Jurkat, Clone E6-1 (cell line): ENCODE data around the gene JAM3.
A peak's percentile ranks its signal among the peaks of the same experiment; 100 is the strongest.
"Not testable (repeated sequence)": the region's sequence is repeated elsewhere in the genome, so short reads cannot be mapped to it uniquely, and the experiment has no call there.

Experiments
- DNase-seq: peaks from one replicate; pipeline ENCODE4 v3.0.0-alpha.2; 2011; ENCODE audit warnings: low read depth, low spot score
- H3K4me3 ChIP-seq: 2 replicates; pipeline ENCODE4 v1.5.1; 2011; ENCODE audit warnings: mild to moderate bottlenecking, low read length, control low read depth, moderate library complexity

The JAM3 gene

DNA sequence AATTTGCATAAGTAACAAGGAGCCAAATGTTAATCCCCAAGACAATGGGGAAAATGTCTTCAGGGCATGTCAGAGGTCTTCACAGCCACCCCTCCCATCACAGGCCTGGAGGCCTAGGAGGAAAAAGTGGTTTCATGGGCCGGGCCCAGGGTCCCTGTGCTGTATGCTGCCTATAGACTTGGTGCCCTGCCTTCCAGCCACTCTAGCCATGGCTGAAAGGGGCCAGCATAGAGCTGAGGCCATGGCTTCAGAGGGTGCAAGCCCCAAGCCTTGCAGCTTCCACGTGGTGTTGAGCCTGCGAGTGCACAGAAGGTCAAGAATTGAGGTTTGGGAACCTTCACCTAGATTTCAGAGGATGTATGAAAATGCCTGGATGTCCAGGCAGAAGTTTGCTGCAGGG lies 12.4 kb downstream of the JAM3 start:
- not testable (repeated sequence) for DNase-seq, H3K4me3 ChIP-seq

DNA sequence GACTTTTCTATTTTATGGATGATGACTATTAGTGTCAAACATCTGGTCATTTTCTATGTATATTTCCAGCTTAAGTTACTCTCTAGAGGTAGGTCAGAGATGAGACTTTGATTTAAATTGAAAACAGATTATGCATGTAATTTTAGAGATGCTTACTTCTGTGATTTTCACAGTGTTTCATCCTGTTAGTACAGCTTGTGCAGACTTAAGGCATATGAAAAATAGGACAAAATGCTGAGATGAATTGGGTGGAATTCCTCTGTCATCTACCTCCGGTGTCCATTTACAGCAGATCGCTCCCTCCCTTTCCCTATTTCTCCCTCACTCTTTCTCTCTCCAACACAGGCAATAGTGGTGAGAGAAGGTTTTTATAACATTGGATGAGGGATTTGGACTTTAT lies 14.1 kb downstream of the JAM3 start:
- no peak for DNase-seq
- no peak overlapping the region for H3K4me3 ChIP-seq

DNA sequence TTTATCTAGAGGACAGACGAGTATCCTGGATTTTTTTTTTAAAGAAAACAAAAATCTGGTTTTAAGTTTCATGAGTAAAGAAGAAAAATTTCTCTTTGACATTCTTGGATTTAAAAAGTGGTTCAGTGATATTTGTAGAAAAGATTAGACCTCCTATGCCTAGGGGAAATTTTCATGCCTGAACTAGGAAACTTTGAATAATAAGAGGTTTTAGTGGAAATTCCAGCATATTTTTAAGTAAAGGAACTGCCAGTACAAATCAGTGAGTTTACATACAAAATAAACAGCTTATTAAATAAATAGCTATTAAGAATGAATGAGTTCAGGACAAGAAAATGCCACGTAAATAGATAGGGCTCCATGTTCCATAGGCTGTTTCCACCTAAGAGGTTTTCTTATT lies 17.5 kb downstream of the JAM3 start:
- no peak for DNase-seq
- H3K4me3 ChIP-seq, result no peak overlapping the region

DNA sequence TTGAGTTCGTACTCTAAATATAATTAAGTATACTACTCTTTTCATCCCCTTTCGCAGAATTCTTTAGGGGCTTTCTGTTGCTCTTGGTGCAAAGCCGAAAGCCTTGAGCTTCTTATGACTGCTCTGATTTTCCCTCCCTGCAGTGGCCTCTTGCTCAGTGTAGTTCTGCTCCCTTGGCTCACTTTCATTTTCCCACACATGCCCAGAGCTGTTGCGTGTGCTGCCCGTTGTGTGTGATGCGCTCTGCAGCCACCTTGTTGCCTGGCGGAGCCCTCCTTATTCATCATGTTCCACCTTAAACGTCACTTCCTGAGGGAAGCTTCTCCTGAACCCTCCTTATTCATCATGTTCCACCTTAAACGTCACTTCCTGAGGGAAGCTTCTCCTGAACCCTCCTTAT lies 23.1 kb downstream of the JAM3 start:
- DNase-seq, H3K4me3 ChIP-seq: not testable (repeated sequence)

DNA sequence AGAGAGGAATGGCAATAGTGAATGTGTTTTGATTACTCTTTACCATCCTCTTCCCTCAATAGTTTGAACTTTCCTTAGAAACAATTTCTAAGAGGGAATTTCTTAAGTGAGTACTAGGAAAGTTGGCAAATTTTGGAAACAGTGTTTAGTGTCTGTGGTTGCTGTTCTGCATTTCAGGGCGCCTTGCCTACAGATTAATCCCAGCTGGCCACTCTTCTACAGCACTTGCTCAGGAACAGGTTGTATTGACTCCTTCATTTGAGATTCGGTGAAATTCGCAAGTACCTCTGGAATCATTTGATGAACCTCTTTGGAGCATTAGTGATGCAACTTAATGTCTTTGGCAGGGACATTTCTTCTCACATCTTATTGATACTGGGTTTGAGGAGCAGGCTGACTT lies 28.3 kb downstream of the JAM3 start:
- no peak overlapping the region for H3K4me3 ChIP-seq
- no peak for DNase-seq

DNA sequence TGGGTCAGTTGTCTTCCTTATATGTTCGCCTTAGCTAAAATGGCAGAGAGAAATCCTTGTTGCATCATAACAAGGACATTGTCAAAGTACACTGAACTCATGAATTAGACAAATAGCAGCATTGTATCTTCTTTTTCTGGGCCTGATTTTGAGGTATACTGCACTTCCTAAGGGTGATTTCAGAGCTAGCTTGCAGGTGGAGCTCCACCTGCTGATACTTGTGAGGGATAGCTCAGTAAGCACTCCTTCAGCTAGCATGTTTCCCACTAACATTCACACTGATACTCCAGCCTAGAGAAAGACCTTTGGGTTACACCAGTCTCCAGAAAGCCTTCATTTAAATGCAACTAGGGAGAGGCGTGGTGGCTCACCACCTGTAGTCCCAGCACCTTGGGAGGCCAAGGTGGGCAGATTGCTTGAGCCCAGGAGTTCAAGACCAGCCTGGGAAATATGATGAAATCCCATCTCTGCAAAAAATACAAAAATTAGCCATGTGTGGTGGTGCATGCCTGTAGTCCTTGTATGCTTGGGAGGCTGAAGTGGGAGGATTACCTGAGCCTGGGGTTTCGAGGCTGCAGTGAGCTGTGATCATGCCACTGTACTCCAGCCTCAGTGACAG lies 29.8 kb downstream of the JAM3 start:
- peak; percentile 43 for DNase-seq
- no peak overlapping the region for H3K4me3 ChIP-seq

DNA sequence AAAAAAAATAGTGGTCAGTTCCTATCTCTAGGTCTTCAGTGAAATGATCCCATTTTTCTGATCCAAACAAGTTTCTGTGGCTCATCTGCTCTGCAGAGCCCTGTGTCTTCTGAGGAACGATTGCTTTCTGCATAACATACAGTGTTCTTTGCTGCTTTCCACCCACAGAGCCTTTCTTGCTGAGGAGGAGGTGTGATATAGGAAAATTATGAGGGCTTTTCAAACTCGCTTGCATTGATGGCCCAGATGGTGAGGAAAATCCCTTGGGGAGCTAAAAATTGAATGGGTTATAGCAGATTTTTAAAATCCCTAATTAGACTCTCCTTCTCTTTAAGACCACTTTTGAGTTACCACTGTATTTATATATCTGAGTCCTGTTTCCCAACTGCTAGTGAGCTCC lies 31.3 kb downstream of the JAM3 start:
- no peak for DNase-seq
- H3K4me3 ChIP-seq, result no peak overlapping the region

DNA sequence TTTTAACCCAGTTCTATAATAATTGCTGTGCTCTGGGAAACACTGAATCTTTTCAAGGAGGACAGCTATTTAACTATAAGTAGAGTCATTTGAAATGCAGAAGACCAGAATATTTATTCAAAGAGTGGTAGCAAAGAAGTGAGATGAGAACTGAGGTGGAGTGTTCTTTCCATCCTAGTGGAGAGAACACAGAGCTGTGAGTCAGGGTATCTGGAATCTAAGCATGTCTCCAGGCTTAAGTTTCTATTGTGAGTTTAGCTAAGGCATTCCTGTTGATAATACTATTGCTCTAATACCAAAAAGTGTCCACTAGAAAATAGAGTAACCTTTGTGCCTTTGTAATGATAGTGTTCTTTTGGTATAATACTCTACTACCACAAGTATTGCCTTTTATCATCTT lies 32.4 kb downstream of the JAM3 start:
- DNase-seq, result no peak
- H3K4me3 ChIP-seq, result no peak overlapping the region

DNA sequence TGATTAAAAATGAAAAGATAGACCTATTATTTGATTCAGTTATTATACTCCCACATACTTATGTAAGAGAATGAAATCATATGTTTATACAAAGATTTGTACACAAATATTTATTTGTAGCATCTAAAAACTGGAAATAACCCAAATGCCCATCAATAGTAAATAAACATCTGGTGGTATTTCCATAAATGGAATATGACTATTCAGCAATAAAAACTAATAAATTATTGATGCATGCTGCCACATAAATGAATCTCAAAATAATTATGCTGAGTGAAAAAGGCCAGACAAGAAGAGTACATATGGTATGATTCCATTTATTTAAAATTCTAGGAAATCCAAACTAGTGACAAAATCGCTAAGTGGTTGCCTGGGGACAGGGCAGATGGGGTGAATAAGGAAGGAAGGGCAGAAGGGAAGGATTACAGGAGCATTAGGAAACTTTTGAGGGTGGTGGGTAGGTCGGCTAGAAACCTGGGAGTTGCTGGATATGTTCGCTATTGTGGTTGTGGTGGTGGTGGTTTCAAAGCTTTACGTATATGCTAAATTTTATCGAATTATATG lies 41.5 kb downstream of the JAM3 start:
- H3K4me3 ChIP-seq, result no peak overlapping the region
- no peak for DNase-seq

DNA sequence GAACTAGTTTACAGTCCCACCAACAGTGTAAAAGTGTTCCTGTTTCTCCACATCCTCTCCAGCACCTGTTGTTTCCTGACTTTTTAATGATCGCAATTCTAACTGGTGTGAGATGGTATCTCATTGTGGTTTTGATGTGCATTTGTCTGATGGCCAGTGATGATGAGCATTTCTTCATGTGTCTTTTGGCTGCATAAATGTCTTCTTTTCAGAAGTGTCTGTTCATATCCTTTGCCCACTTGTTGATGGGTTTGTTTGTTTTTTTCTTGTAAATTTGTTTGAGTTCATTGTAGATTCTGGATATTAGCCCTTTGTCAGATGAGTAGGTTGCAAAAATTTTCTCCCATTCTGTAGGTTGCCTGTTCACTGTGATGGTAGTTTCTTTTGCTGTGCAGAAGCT lies 44.9 kb downstream of the JAM3 start:
- H3K4me3 ChIP-seq, DNase-seq: not testable (repeated sequence)

DNA sequence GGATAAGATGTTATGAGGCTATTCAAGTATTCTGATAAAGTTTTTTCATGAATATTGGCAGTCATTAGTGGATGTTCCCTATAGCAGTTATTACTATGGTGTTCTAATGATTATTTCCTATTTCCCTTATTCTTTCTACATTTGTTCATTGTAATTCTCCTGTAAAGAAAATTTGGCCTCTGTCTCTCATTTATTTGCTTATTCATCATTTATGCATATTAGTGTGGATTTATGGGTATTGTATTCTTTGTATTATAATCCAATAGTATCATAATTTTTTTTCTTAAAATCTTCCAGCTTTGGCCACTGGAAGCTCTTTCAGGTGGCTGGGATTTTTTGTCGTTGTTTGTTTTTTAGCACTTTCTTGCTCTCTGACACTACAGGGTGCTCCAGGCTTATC lies 47.3 kb downstream of the JAM3 start:
- no peak for DNase-seq
- H3K4me3 ChIP-seq, result no peak overlapping the region

DNA sequence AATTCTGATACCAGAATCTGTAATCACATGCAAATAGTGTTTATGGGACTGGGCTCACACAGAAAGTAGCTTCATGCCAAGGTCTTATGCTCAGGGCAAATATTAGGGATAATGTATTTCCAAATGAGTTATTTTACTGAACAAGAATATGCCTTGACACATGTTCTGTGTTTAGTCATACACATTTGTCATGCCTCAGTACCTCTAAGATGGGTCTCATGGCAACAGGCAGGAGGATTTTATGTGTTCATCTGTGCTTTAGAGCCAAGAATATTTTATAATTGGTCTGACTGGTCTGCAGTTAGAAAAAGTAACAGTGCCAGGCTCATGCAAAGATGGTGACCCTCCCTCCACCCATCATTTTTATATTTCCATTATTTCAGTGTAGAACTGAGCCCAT lies 49.1 kb downstream of the JAM3 start:
- no peak for DNase-seq

DNA sequence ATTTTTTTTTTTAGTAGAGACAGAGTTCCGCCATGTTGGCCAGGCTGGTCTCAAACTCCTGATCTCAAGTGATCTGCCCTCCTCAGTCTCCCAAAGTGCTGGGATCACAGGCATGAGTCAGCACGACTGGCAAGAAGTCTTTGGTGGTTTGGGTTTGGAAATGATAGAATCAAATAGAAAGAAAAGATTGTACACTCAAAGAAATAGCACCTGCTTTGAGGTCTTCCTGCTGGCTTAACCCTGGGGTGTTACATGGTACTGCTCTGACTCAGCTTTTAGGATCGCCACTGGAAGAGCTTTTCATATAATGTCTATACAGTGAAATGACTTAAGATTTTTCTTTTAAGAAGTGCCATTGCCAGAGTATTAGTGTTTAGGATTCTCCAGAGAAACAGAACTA lies 50.2 kb downstream of the JAM3 start:
- peak; percentile 20 for DNase-seq
- H3K4me3 ChIP-seq, result no peak overlapping the region

More for the DNA sequence above, 49.1 kb downstream of the JAM3 start:
- H3K4me3 ChIP-seq, result no peak overlapping the region

DNA sequence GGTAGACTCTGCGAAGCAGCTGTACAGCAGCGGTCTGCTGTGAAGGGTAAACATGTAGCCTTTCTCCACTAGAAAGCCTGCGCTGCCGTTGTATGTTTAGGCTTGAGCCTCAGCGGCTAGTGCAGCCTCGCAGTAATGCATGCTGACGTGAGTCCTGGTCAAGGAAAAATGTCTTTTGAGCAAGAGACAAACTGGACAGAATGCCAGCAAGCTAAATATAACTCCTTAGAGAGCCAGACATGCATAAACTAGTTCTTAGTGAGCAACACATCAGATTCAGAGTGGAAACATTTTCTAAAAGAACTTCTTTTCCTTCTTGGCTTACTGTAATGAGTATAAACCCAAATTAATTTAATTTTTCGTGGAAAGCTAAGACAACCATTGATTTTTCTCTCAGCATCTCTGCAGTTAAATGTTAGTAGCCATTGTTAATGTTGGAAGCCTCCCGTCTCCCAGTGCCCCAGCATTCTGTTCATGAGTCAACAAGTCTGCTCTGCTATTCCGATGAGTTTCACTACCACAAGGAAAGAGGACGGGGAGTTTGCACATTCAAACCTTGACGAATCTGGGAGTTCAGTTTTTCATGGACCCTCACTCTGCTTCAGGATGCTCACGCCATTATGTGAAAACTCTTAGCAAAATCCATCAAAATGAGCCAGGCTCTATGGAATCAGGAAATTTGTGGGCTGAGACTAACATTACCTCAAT lies 51.4 kb downstream of the JAM3 start:
- H3K4me3 ChIP-seq, result no peak overlapping the region
- no peak for DNase-seq

DNA sequence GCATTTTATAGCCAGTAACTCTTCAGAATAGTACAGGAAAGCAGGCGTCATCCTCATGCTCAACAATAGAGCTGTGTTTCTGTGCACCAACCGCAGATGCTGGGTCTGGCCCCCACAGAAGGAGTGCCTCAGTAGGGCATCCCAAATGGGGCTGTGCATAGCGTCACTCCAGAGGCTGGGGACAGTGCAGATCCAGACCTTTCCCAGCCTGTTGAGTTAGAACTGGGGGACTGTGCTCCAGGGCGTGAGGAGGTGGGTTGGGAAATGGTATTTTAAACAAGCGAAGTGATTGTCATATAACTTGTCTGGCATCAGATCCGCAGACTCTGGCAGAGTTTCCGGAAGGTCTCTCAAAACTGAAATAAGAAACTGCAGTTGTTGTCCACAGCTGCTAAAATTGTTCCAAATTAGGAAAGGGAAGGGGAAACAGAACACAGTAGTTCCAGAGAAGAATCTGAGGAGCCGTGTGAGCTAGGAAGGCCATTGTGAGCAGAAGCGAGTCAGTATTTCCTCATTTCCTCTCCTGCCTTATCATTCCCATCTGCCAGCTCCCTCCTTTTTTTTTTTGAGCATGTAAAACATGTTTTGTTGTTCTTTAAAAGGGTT lies 52.2 kb downstream of the JAM3 start:
- H3K4me3 ChIP-seq, result no peak overlapping the region
- DNase-seq, result no peak

DNA sequence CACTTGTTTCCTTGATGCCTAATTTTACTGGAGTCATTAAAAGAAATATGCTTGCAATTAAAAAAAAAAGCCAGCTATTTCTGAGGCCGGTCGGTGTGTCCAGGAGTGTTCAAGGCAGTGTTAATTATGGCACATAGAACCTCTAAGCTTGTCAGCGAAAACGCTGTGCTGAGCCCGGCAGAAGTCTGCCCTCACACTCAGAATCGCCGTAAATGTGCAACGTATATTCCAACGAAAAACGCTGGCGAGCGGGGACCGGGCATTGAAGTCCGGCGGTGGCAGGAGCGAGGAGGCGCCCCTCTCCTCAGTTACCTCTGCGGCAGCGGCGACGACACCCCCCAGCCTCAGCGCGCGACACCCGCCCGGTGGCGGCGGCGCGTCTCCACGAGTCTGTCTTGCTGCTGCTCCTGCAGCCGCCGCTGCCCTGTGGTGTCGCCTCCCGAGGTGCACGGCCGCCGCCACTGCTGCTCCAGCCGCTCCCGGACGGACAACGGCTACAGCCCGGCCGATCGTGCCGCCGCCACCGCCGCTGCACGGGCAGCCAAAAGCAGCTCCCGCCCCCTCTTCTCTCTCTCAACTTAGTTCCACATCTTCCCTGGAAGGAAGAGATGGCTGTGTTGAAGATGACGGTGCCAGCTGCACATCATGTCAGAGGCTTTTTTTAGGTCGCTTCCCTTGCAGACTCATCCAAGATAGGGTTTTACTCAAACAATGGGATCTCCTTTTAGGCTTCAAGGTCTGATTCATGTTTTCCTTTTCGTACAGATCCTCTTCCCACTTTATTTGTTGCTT lies 56.0 kb downstream of the JAM3 start:
- no peak overlapping the region for H3K4me3 ChIP-seq

DNA sequence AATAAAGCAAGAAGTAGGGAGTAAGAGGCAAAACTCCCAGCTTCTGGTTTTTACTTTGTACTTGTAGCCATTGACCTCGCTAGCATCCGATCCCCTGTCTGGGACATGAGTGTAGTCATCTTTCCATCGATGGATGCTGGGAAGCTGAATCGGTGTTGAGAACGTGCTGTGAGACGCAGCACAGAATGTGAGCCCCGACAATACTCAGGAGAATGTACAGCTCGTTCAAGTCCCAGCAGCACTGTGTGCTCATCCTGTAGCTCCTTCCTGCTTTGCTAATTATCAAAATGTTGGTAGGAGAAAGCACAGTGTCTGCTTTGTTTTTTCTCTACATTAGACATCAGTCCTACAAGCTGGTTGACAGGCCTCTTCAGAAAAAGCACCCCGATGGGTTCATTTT lies 56.6 kb downstream of the JAM3 start:
- no peak for DNase-seq
- H3K4me3 ChIP-seq, result no peak overlapping the region

More for the DNA sequence above, 56.0 kb downstream of the JAM3 start:
- no peak for DNase-seq

DNA sequence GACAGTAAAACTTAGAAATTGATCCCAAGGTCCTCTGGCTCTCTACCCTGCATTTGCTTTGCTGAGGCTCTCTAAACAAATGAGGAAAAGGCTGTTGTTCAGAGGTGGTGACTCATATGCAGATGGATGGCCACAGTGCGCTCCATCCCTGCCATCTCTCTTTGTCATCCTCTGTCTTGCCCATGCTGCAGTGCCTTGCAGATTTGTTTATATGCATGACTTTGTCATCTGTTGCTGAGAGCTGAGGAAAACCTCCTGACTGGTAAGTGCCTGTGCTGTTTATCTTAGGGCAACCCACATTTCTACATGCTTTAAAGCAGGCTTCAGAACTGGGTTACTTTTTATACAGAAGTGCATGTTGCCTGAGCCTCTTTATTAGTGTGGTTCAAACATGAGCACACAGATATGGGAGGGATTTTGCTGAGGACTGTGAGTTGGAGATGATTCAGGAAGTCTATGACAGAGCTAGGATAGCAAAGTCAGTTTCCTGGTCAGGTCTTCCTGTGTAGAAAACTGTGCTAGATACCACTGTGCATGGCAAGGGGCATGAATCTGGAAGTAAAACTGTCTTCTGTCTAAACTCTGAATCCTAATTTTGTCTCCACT lies 57.4 kb downstream of the JAM3 start:
- no peak for DNase-seq
- no peak overlapping the region for H3K4me3 ChIP-seq

DNA sequence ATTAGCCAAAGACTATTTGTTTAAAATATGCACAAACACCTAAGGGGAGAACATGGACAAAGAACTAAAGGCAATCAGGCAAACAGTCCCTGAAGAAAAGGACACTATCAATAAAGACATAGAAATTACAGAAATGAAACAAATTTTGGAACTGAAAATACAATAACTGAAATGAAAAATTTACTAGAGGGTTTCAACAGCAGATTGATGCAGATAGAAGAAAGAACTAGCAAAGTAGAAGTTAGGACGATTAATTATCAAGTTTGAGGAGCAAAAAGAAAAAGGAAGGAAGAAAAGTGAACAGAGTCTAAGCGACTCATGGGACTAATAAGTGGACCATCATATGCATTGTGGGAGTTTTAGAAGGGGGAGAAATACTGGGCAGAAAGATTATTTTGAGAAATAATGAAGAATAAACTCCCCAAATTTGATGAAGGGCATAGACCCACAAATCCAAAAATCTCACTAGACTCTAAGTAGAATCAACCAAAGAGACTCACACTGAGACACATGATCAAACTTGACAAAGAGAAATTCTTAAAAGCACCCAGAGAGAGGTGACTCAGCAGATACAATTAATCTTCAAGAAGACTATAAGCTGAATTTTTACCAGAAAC lies 62.9 kb downstream of the JAM3 start:
- H3K4me3 ChIP-seq, result no peak overlapping the region
- no peak for DNase-seq
